Caco-2 (cell line): Measurements from ENCODE around the gene CFAP45. TPM values are rescaled to one million over a fixed set of nuclear protein-coding genes. Genes with fewer than 3 reads are reported as not detected.

Source experiments
- BruUV-seq: library from RNA; stranded (reverse); fragments of 400-500 nt; replicated peaks from 2 replicates; lab custom pipeline; 2021; lab: Mats Ljungman, UMichigan
- CTCF ChIA-PET: fragments of 300-600 bp; sonication (Branson Sonifier 250); formaldehyde crosslinking; loops from one replicate; lab custom pipeline; 2022; ENCODE audit warnings: antibody characterized with exemption; lab: Charles Lee
- POLR2A ChIA-PET: fragments of 300-600 bp; sonication (Branson Sonifier 250); formaldehyde crosslinking; loops from one replicate; lab custom pipeline; 2022; ENCODE audit warnings: antibody characterized with exemption; lab: Charles Lee
- DNase-seq, 2 experiments: peaks; one replicate each; pipeline versions ENCODE4 v3.0.0 to v3.0.0-alpha.2; 2020 to 2022
- H3K27me3 ChIP-seq: replicated peaks from 2 replicates; pipeline ENCODE4 v1.6.0; 2011; ENCODE audit warnings: low read length; ENCODE audit not compliant: control insufficient read depth, insufficient read depth
- H3K36me3 ChIP-seq: 2 replicates; pipeline ENCODE4 v1.5.1; 2011; ENCODE audit warnings: low read length; ENCODE audit not compliant: control insufficient read depth, insufficient read depth
- H3K4me1 ChIP-seq: fragments of 250-450 bp; sonication (Bioruptor Pico); 2 replicates; pipeline ENCODE4 v1.5.1; 2020; ENCODE audit warnings: mild to moderate bottlenecking
- H3K4me3 ChIP-seq: 2 replicates; pipeline ENCODE4 v1.5.1; 2011; ENCODE audit warnings: low read depth, mild to moderate bottlenecking, control low read depth, low read length
- H3K9me3 ChIP-seq: fragments of 250-450 bp; sonication (Bioruptor Pico); 2 replicates; pipeline ENCODE4 v1.5.1; 2020; ENCODE audit warnings: mild to moderate bottlenecking, moderate library complexity
- H3K27ac Mint-ChIP-seq: one replicate; pipeline ENCODE4 v1.8.0; 2022; ENCODE audit warnings: mixed read lengths; ENCODE audit not compliant: unreplicated experiment
- H3K27me3 Mint-ChIP-seq: one replicate; pipeline ENCODE4 v1.8.0; 2022; ENCODE audit warnings: mixed read lengths; ENCODE audit not compliant: insufficient read depth, unreplicated experiment
- H3K36me3 Mint-ChIP-seq: one replicate; pipeline ENCODE4 v1.8.0; 2022; ENCODE audit warnings: mild to moderate bottlenecking, mixed read lengths; ENCODE audit not compliant: insufficient read depth, unreplicated experiment
- H3K4me1 Mint-ChIP-seq: one replicate; pipeline ENCODE4 v1.8.0; 2022; ENCODE audit warnings: low read depth, mixed read lengths; ENCODE audit not compliant: unreplicated experiment
- H3K4me3 Mint-ChIP-seq: one replicate; pipeline ENCODE4 v1.8.0; 2022; ENCODE audit warnings: mild to moderate bottlenecking, moderate library complexity, mixed read lengths; ENCODE audit not compliant: unreplicated experiment
- H3K9me3 Mint-ChIP-seq: one replicate; pipeline ENCODE4 v1.8.0; 2022; ENCODE audit warnings: mixed read lengths; ENCODE audit not compliant: unreplicated experiment
- intact Hi-C: fragments of 100-400 bp; cut with micrococcal nuclease; formaldehyde crosslinking; loops from one replicate; pipeline ENCODE4 v1.10.0; 2022; ENCODE audit not compliant: unreplicated experiment
- total RNA-seq: library from RNA; stranded (reverse); gene quantifications from 2 replicates; pipeline ENCODE4 v1.2.3, GENCODE V29; 2022
- TF ChIP-seq, protein P1 (sequence below), 2 experiments: fragments of 200-600 bp in 1 of 2; IDR thresholded peaks; 1 replicate in 1 of 2; 2 replicates in 1 of 2; pipeline versions ENCODE4 v1.5.1 to v1.8.0; 2011 to 2022; ENCODE audit warnings: antibody characterized with exemption in 1 of 2, control low read depth in 1 of 2, inconsistent platforms in 1 of 2, low read depth in 1 of 2, low read length in 1 of 2, mild to moderate bottlenecking in 1 of 2, moderate library complexity in 1 of 2; ENCODE audit not compliant: insufficient read depth in 1 of 2, severe bottlenecking in 1 of 2, unreplicated experiment in 1 of 2

CFAP45 gene
- total RNA-seq, 1 experiment from 2014 or later, result 1.1 TPM

- Histone ChIP-seq H3K4me3 (no peak overlapping the region), H3K27me3 (no peaks in the 10 kb centered on the region; the same call in none of the 2 replicates), H3K36me3 (no peaks in the 10 kb centered on the region), H3K4me1 (no peaks in the 10 kb centered on the region), H3K9me3 (no peaks in the 10 kb centered on the region)
- DNase-seq, result no peak
- CTCF ChIA-PET, result interaction anchor here (1.1 kb wide), 1 partner anchor 150 kb away, joined by 3 read pairs; no protein-coding TSS in a partner anchor
- POLR2A ChIA-PET, result no interaction called here
- no peaks in the 10 kb centered on the region for H3K36me3 Mint-ChIP-seq
- no peaks in the 10 kb centered on the region for H3K9me3 Mint-ChIP-seq
- peaks cover 7% of the 10 kb centered on the region for H3K4me1 Mint-ChIP-seq
- BruUV-seq, result no TSS peak
- H3K27me3 Mint-ChIP-seq, result peaks cover 5% of the 10 kb centered on the region
- H3K27ac Mint-ChIP-seq, result no peak overlapping the region
- intact Hi-C loops, result no loop called here
- TF ChIP-seq, protein P1, sequence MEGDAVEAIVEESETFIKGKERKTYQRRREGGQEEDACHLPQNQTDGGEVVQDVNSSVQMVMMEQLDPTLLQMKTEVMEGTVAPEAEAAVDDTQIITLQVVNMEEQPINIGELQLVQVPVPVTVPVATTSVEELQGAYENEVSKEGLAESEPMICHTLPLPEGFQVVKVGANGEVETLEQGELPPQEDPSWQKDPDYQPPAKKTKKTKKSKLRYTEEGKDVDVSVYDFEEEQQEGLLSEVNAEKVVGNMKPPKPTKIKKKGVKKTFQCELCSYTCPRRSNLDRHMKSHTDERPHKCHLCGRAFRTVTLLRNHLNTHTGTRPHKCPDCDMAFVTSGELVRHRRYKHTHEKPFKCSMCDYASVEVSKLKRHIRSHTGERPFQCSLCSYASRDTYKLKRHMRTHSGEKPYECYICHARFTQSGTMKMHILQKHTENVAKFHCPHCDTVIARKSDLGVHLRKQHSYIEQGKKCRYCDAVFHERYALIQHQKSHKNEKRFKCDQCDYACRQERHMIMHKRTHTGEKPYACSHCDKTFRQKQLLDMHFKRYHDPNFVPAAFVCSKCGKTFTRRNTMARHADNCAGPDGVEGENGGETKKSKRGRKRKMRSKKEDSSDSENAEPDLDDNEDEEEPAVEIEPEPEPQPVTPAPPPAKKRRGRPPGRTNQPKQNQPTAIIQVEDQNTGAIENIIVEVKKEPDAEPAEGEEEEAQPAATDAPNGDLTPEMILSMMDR (IDR thresholded peaks at IDR 0.05; ENCODE audit: insufficient read depth in 1 of 2, low read depth in 1 of 2, low read length in 1 of 2, severe bottlenecking in 1 of 2, unreplicated experiment in 1 of 2), result no peak
- H3K4me3 Mint-ChIP-seq, result no peak overlapping the region
These were observed 42.1 kb downstream of the CFAP45 start for GRCh38 chr1:159857889-159858288.

DNA sequence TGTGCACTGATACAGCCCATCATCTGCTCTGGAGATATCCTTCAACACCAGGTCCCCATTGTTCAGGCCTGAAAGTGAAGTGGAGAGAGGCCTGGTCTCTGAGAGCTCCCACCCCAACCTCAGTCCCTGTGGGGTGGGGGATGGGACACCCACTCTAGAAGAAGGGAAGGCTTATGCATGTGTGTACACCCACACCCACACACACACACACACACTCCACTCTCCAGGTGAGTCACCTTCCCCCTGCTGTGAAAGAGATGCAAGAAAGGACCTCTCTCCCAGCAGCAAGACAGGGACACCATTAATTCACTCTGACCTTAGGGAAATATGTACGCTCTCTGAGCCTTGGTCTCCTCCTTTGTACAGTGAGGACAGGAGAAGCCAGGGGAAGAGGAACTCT lies 43.4 kb downstream of the CFAP45 start:
- intact Hi-C loops, result no loop called here
- Histone ChIP-seq H3K4me1 (no peaks in the 10 kb centered on the region), H3K36me3 (no peaks in the 10 kb centered on the region), H3K4me3 (no peak overlapping the region), H3K9me3 (no peaks in the 10 kb centered on the region), H3K27me3 (no peaks in the 10 kb centered on the region; the same call in 1 of the 2 replicates)
- Mint-ChIP-seq H3K4me3 (no peak overlapping the region), H3K4me1 (peaks cover 7% of the 10 kb centered on the region), H3K9me3 (no peaks in the 10 kb centered on the region), H3K27me3 (peaks cover 5% of the 10 kb centered on the region), H3K36me3 (no peaks in the 10 kb centered on the region), H3K27ac (no peak overlapping the region)
- no TSS peak for BruUV-seq
- ChIA-PET POLR2A (interaction anchor here (0.6 kb wide), 1 partner anchor 1582 kb away, joined by 3 read pairs; no protein-coding TSS in a partner anchor), CTCF (interaction anchor here (0.8 to 1.1 kb wide), 2 partner anchors 58 to 151 kb away, joined by 3 to 5 read pairs; no protein-coding TSS in a partner anchor)
- TF ChIP-seq, protein P1 (IDR thresholded peaks at IDR 0.05; ENCODE audit: insufficient read depth in 1 of 2, low read depth in 1 of 2, low read length in 1 of 2, severe bottlenecking in 1 of 2, unreplicated experiment in 1 of 2), result no peak
- no peak for DNase-seq

DNA sequence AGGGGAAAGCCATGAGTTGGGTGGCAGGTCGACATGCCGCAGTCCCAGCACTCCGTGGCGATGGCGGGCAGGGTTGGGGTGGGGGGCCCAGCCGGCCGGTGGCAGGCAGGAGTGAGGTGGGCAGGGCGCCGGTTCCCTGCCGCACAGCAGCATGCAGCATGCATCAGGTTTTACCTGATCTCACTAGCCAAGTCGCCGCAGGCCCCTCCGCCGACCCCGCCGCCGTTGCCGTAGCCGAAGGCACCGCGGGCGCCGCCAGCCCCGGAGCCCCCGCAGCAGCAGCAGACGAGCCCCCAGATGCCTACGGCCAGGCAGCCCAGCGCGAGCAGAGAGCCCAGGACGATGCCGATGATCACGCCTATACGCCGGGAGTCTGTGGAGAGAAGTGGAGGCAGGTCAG lies 44.3 kb downstream of the CFAP45 start:
- no peaks in the 10 kb centered on the region for H3K9me3 Mint-ChIP-seq
- TF ChIP-seq, protein P1 (IDR thresholded peaks at IDR 0.05; ENCODE audit: insufficient read depth in 1 of 2, low read depth in 1 of 2, low read length in 1 of 2, severe bottlenecking in 1 of 2, unreplicated experiment in 1 of 2), result no peak
- no peaks in the 10 kb centered on the region; the same call in 1 of the 2 replicates for H3K27me3 ChIP-seq
- H3K4me1 ChIP-seq, result no peaks in the 10 kb centered on the region
- H3K4me3 ChIP-seq, result no peak overlapping the region
- CTCF ChIA-PET, result no interaction called here
- H3K27me3 Mint-ChIP-seq, result peaks cover 5% of the 10 kb centered on the region
- no peaks in the 10 kb centered on the region for H3K36me3 ChIP-seq
- POLR2A ChIA-PET, result no interaction called here
- intact Hi-C loops, result no loop called here
- no peak overlapping the region for H3K27ac Mint-ChIP-seq
- DNase-seq, result no peak
- no peaks in the 10 kb centered on the region for H3K36me3 Mint-ChIP-seq
- H3K9me3 ChIP-seq, result no peaks in the 10 kb centered on the region
- no TSS peak for BruUV-seq
- no peak overlapping the region for H3K4me3 Mint-ChIP-seq
- peaks cover 7% of the 10 kb centered on the region for H3K4me1 Mint-ChIP-seq
